A673 (cell line): ENCODE measurements around the gene RIC1.

Source experiments
- CTCF ChIP-seq: fragments of 300-800, 200-600 bp; sonication (generic); conservative IDR thresholded peaks from 2 replicates; pipeline ENCODE4 v1.5.1; 2017; ENCODE audit warnings: low read depth, mild to moderate bottlenecking, antibody characterized with exemption, low read length, moderate library complexity, mixed read lengths
- EZH2 ChIP-seq: fragments of 200-600 bp; sonication (generic); IDR thresholded peaks from 2 replicates; pipeline ENCODE4 v1.6.1; 2017; ENCODE audit warnings: borderline replicate concordance, low read depth, mild to moderate bottlenecking, mixed read lengths, antibody characterized with exemption, low read length; ENCODE audit not compliant: poor library complexity, severe bottlenecking

- TF ChIP-seq CTCF: no peak
- no peak for TF ChIP-seq EZH2
Observed at GRCh38 chr9:5718296-5719032, 89.6 kb downstream of the RIC1 start.
